NCI-H2196 (cell line): ENCODE results near the gene ATG16L1.

ENCODE experiments used
- DNase-seq: peaks from one replicate; lab custom pipeline; 2025; ENCODE audit not compliant: unreplicated experiment; lab: John Stamatoyannopoulos, UW

ATG16L1 gene

GRCh38 chr2:233288663-233289062 is 37.2 kb downstream of the ATG16L1 start:
- no peak for DNase-seq

- DNase-seq: no peak
Measured at GRCh38 chr2:233289648-233290047, 38.2 kb downstream of the ATG16L1 start.

GRCh38 chr2:233290051-233290845 is 38.8 kb downstream of the ATG16L1 start:
- peak; percentile 23 for DNase-seq

GRCh38 chr2:233295891-233296290 is 44.4 kb downstream of the ATG16L1 start:
- DNase-seq: no peak

- DNase-seq: no peak
Measured at GRCh38 chr2:233297076-233297475, 45.6 kb downstream of the ATG16L1 start.

GRCh38 chr2:233300401-233300800 is 48.9 kb downstream of the ATG16L1 start:
- DNase-seq: no peak

- DNase-seq: no peak
Measured at GRCh38 chr2:233301248-233301647, 49.8 kb downstream of the ATG16L1 start.

GRCh38 chr2:233301811-233302210 is 50.3 kb downstream of the ATG16L1 start:
- no peak for DNase-seq

- DNase-seq: no peak
Measured at GRCh38 chr2:233303252-233303651, 51.8 kb downstream of the ATG16L1 start.

- DNase-seq: no peak
Measured at GRCh38 chr2:233307565-233307964, 56.1 kb downstream of the ATG16L1 start, which contains the start of gene SAG. TSS of gene SAG (plus strand) at chr2:233307816. CDS start at chr2:233309190, 1,374 bp downstream.

- DNase-seq: no peak
Measured at GRCh38 chr2:233311241-233311926, 59.9 kb downstream of the ATG16L1 start.

GRCh38 chr2:233312874-233313273 is 61.4 kb downstream of the ATG16L1 start:
- no peak for DNase-seq

GRCh38 chr2:233314180-233314925 is 62.9 kb downstream of the ATG16L1 start:
- no peak for DNase-seq

GRCh38 chr2:233317196-233317943 is 65.9 kb downstream of the ATG16L1 start:
- DNase-seq: no peak

- no peak for DNase-seq
Measured at GRCh38 chr2:233319256-233319655, 67.8 kb downstream of the ATG16L1 start.

GRCh38 chr2:233320470-233320869 is 69.0 kb downstream of the ATG16L1 start:
- no peak for DNase-seq

- no peak for DNase-seq
Measured at GRCh38 chr2:233321166-233321565, 69.7 kb downstream of the ATG16L1 start.

GRCh38 chr2:233323851-233324250 is 72.4 kb downstream of the ATG16L1 start:
- DNase-seq: no peak

- no peak for DNase-seq
Measured at GRCh38 chr2:233325256-233325655, 73.8 kb downstream of the ATG16L1 start.

GRCh38 chr2:233325814-233326213 is 74.3 kb downstream of the ATG16L1 start:
- DNase-seq: no peak

GRCh38 chr2:233326500-233326899 is 75.0 kb downstream of the ATG16L1 start:
- DNase-seq: no peak
